ENCODE data around the gene DRC1. TPM values are rescaled to one million over a fixed set of nuclear protein-coding genes. Genes with fewer than 3 reads are reported as not detected.

DRC1 gene
- total RNA-seq, 1 experiment from 2014 or later, result not detected

- H2AK5ac ChIP-seq (ENCODE audit: insufficient read length, low read length), result no peak overlapping the region
- TF ChIP-seq CTCF (conservative IDR thresholded peaks at IDR 0.05), result no peak
- H2BK15ac ChIP-seq (ENCODE audit: low read depth, low read length), result no peak overlapping the region
- H3K4me2 ChIP-seq (ENCODE audit: insufficient read depth, insufficient read length, low read length), result no peak overlapping the region
- peaks cover 0 to 2% (median 0%) of the 10 kb centered on the region in 3 experiments; a peak in 1 of 7 replicates for H3K36me3 Mint-ChIP-seq (ENCODE audit: insufficient read depth in 1 of 3, low read depth in 3 of 3)
- no peak overlapping the region for H3K23ac ChIP-seq (ENCODE audit: insufficient read length, low read depth, low read length)
- no peak overlapping the region for H2AFZ ChIP-seq (ENCODE audit: low read length)
- H3K27me3 Mint-ChIP-seq (ENCODE audit: low read depth), result no peaks in the 10 kb centered on the region; the same call in 1 of the 2 replicates
- H3K79me2 ChIP-seq (ENCODE audit: insufficient read depth, low read length), result no peaks in the 10 kb centered on the region
- no peaks in the 10 kb centered on the region for H3K4me1 Mint-ChIP-seq
- H3K56ac ChIP-seq (ENCODE audit: insufficient read length, low read depth, low read length), result no peak overlapping the region
- no peak overlapping the region for H2BK120ac ChIP-seq (ENCODE audit: low read depth, low read length, poor library complexity, severe bottlenecking)
- H4K5ac ChIP-seq (ENCODE audit: insufficient read length, low read depth, low read length), result no peak overlapping the region
- no peaks in the 10 kb centered on the region for H3K23me2 ChIP-seq (ENCODE audit: insufficient read length, low read depth, low read length, poor library complexity, severe bottlenecking)
- no peak overlapping the region for H3T11ph ChIP-seq (ENCODE audit: low read length)
- no peak overlapping the region for H2BK20ac ChIP-seq (ENCODE audit: low read depth, low read length, poor library complexity, severe bottlenecking)
- H2BK5ac ChIP-seq (ENCODE audit: insufficient read length, low read length), result no peak overlapping the region
- H3K27me3 ChIP-seq (ENCODE audit: insufficient read depth, low read length), result no peaks in the 10 kb centered on the region
- no peak overlapping the region for H3K18ac ChIP-seq (ENCODE audit: insufficient read length, low read depth, low read length)
- no peak for DNase-seq
- H3K4me1 ChIP-seq (ENCODE audit: insufficient read depth, low read length), result no peaks in the 10 kb centered on the region
- H3K9me3 Mint-ChIP-seq, result no peaks in the 10 kb centered on the region
- H3K27ac ChIP-seq (ENCODE audit: insufficient read length, low read depth, low read length), result no peak overlapping the region
- no peaks in the 10 kb centered on the region for H3K79me1 ChIP-seq (ENCODE audit: insufficient read depth, low read depth, low read length, poor library complexity, severe bottlenecking)
- H2BK12ac ChIP-seq (ENCODE audit: insufficient read length, low read depth, low read length), result no peak overlapping the region
- no peak overlapping the region for H4K8ac ChIP-seq (replicated peaks; ENCODE audit: insufficient read length, low read depth, low read length)
- WGBS (ENCODE audit: extremely low coverage, insufficient read length, low lambda C conversion rate), result no CpG with 5 or more reads among the region's 2 CpGs
- H3K27ac Mint-ChIP-seq, result no peak overlapping the region
- H4K20me1 ChIP-seq (ENCODE audit: control insufficient read depth, insufficient read depth, insufficient read length), result no peaks in the 10 kb centered on the region
- H3K4me3 Mint-ChIP-seq, result no peak overlapping the region
- H3K9ac ChIP-seq (ENCODE audit: extremely low read depth, insufficient read length, low read length), result no peak overlapping the region
- no peak overlapping the region for H4K91ac ChIP-seq (ENCODE audit: insufficient read length, low read depth, low read length)
- no peaks in the 10 kb centered on the region for H3K9me3 ChIP-seq (ENCODE audit: control insufficient read depth, low read depth, low read length)
- no peak overlapping the region for H3K4ac ChIP-seq (ENCODE audit: low read depth, low read length)
- H3K14ac ChIP-seq (ENCODE audit: insufficient read depth, low read length), result no peak overlapping the region
Measured at GRCh38 chr2:26442301-26442700, 40.6 kb downstream of the DRC1 start.
